HG03571 (cell line): ENCODE data around the gene AGBL1.
"Not testable (repeated sequence)": the region's sequence is repeated elsewhere in the genome, so short reads cannot be mapped to it uniquely, and the experiment has no call there.

Experiments used
- ATAC-seq: cut with Tn5 transposase; IDR thresholded peaks from one replicate; pipeline ENCODE4 v1.9.1; 2021; ENCODE audit not compliant: unreplicated experiment

AGBL1 gene

GRCh38 chr15:86491118-86491517 is 411.4 kb downstream of the AGBL1 start:
- no peak for ATAC-seq

GRCh38 chr15:86493884-86494283 is 414.2 kb downstream of the AGBL1 start:
- ATAC-seq = no peak

GRCh38 chr15:86494475-86494874 is 414.8 kb downstream of the AGBL1 start:
- ATAC-seq = no peak

GRCh38 chr15:86502301-86502700 is 422.6 kb downstream of the AGBL1 start:
- no peak for ATAC-seq

GRCh38 chr15:86505951-86506350 is 426.3 kb downstream of the AGBL1 start:
- no peak for ATAC-seq

- no peak for ATAC-seq
Measured at GRCh38 chr15:86506401-86506800, 426.7 kb downstream of the AGBL1 start.

GRCh38 chr15:86515625-86516024 is 436.0 kb downstream of the AGBL1 start:
- no peak for ATAC-seq

GRCh38 chr15:86522721-86523120 is 443.1 kb downstream of the AGBL1 start:
- no peak for ATAC-seq

GRCh38 chr15:86526938-86527690 is 447.4 kb downstream of the AGBL1 start:
- no peak for ATAC-seq

- ATAC-seq = not testable (repeated sequence)
Measured at GRCh38 chr15:86528094-86528493, 448.4 kb downstream of the AGBL1 start.

GRCh38 chr15:86538141-86538540 is 458.5 kb downstream of the AGBL1 start:
- no peak for ATAC-seq

GRCh38 chr15:86540840-86541467 is 461.3 kb downstream of the AGBL1 start:
- no peak for ATAC-seq

- no peak for ATAC-seq
Measured at GRCh38 chr15:86541540-86541939, 461.9 kb downstream of the AGBL1 start.

GRCh38 chr15:86550075-86550474 is 470.4 kb downstream of the AGBL1 start:
- ATAC-seq = no peak

GRCh38 chr15:86553108-86553507 is 473.4 kb downstream of the AGBL1 start:
- no peak for ATAC-seq

- ATAC-seq = no peak
Measured at GRCh38 chr15:86555098-86555497, 475.4 kb downstream of the AGBL1 start.

- no peak for ATAC-seq
Measured at GRCh38 chr15:86555939-86556338, 476.3 kb downstream of the AGBL1 start.

GRCh38 chr15:86556396-86557017 is 476.8 kb downstream of the AGBL1 start:
- no peak for ATAC-seq

GRCh38 chr15:86557018-86557550 is 477.4 kb downstream of the AGBL1 start:
- no peak for ATAC-seq

- ATAC-seq = no peak
Measured at GRCh38 chr15:86558252-86558651, 478.6 kb downstream of the AGBL1 start.

- ATAC-seq = no peak
Measured at GRCh38 chr15:86558686-86559085, 479.0 kb downstream of the AGBL1 start.

- no peak for ATAC-seq
Measured at GRCh38 chr15:86568378-86568777, 488.7 kb downstream of the AGBL1 start.
